HG03520 (cell line): ENCODE data around the gene GNB1.
"Not testable (repeated sequence)": the region's sequence is repeated elsewhere in the genome, so short reads cannot be mapped to it uniquely, and the experiment has no call there.

Experiments
- ATAC-seq: cut with Tn5 transposase; IDR thresholded peaks from one replicate; pipeline ENCODE4 v1.9.1; 2021; ENCODE audit warnings: mild to moderate bottlenecking, moderate library complexity; ENCODE audit not compliant: unreplicated experiment

The GNB1 gene

GRCh38 chr1:1892079-1892762 lies 1.3 kb upstream of the GNB1 start:
- ATAC-seq: no peak

GRCh38 chr1:1891349-1892078 lies 627 bp upstream of the GNB1 start:
- ATAC-seq: peak; percentile 25

GRCh38 chr1:1889847-1890505 lies 911 bp downstream of the GNB1 start:
- peak; percentile 23 for ATAC-seq

- no peak for ATAC-seq
Measured at GRCh38 chr1:1889090-1889750, 1.7 kb downstream of the GNB1 start.

GRCh38 chr1:1883890-1884289 lies 7.0 kb downstream of the GNB1 start:
- not testable (repeated sequence) for ATAC-seq

GRCh38 chr1:1883092-1883873 lies 7.6 kb downstream of the GNB1 start:
- ATAC-seq: no peak

- no peak for ATAC-seq
Measured at GRCh38 chr1:1881727-1882126, 9.2 kb downstream of the GNB1 start.

GRCh38 chr1:1880617-1881312 lies 10.1 kb downstream of the GNB1 start:
- ATAC-seq: no peak

GRCh38 chr1:1879942-1880341 lies 10.9 kb downstream of the GNB1 start:
- no peak for ATAC-seq

GRCh38 chr1:1877865-1878436 lies 12.9 kb downstream of the GNB1 start:
- ATAC-seq: no peak

GRCh38 chr1:1876335-1876930 lies 14.5 kb downstream of the GNB1 start:
- no peak for ATAC-seq

- ATAC-seq: no peak
Measured at GRCh38 chr1:1875932-1876331, 15.0 kb downstream of the GNB1 start.

- ATAC-seq: no peak
Measured at GRCh38 chr1:1874901-1875300, 16.0 kb downstream of the GNB1 start.

GRCh38 chr1:1873186-1873585 lies 17.7 kb downstream of the GNB1 start:
- ATAC-seq: no peak

- ATAC-seq: no peak
Measured at GRCh38 chr1:1872329-1872994, 18.4 kb downstream of the GNB1 start.

GRCh38 chr1:1869469-1869868 lies 21.4 kb downstream of the GNB1 start:
- no peak for ATAC-seq

- no peak for ATAC-seq
Measured at GRCh38 chr1:1867164-1867563, 23.7 kb downstream of the GNB1 start.

GRCh38 chr1:1862905-1863547 lies 27.9 kb downstream of the GNB1 start:
- ATAC-seq: no peak
